SU-DHL-6 (cell line): ENCODE measurements around the gene NRTN.
A peak's percentile ranks its signal among the peaks of the same experiment; 100 is the strongest.

Experiments used
- H2AFZ ChIP-seq: fragments of 200-600 bp; sonication (generic); 2 replicates; pipeline ENCODE4 v1.6.1; 2014; ENCODE audit warnings: low read depth, mild to moderate bottlenecking, moderate library complexity, mixed read lengths, antibody characterized with exemption, low read length; ENCODE audit not compliant: severe bottlenecking
- H3F3A ChIP-seq: fragments of 200-600 bp; shearing (Covaris generic); 2 replicates; pipeline ENCODE4 v1.6.0; 2016; ENCODE audit warnings: antibody characterized with exemption, mild to moderate bottlenecking; ENCODE audit not compliant: insufficient read depth
- H3K27ac ChIP-seq: fragments of 200-600 bp; sonication (generic); 2 replicates; pipeline ENCODE4 v1.5.1; 2016; ENCODE audit warnings: low read depth, mild to moderate bottlenecking, low read length, moderate library complexity, mixed read lengths
- H3K27me3 ChIP-seq: fragments of 200-600 bp; sonication (generic), shearing (Covaris generic); 2 replicates; pipeline ENCODE4 v1.6.0; 2014; ENCODE audit warnings: mild to moderate bottlenecking, low read length
- H3K36me3 ChIP-seq: fragments of 200-600 bp; sonication (generic); 2 replicates; pipeline ENCODE4 v1.6.1; 2014; ENCODE audit warnings: mild to moderate bottlenecking, low read length, mixed read lengths
- H3K4me2 ChIP-seq: fragments of 300-600, 200-600 bp; shearing (Covaris generic), sonication (generic); 2 replicates; pipeline ENCODE4 v1.6.0; 2014; ENCODE audit warnings: low read length, low read depth, mild to moderate bottlenecking; ENCODE audit not compliant: poor library complexity, severe bottlenecking
- H3K4me3 ChIP-seq: fragments of 200-600 bp; sonication (generic); 2 replicates; pipeline ENCODE4 v1.5.1; 2014; ENCODE audit warnings: antibody characterized with exemption, low read length, mild to moderate bottlenecking, mixed read lengths; ENCODE audit not compliant: insufficient read depth, poor library complexity, severe bottlenecking
- H3K79me2 ChIP-seq: fragments of 200-600 bp; sonication (generic); 2 replicates; pipeline ENCODE4 v1.6.1; 2014; ENCODE audit warnings: mild to moderate bottlenecking, low read length, moderate library complexity; ENCODE audit not compliant: insufficient read depth
- H3K9ac ChIP-seq: fragments of 200-600 bp; sonication (generic); 2 replicates; pipeline ENCODE4 v1.7.0; 2014; ENCODE audit warnings: mild to moderate bottlenecking, low read length
- H3K9me2 ChIP-seq: fragments of 200-600 bp; sonication (generic); replicated peaks from 2 replicates; pipeline ENCODE4 v1.6.1; 2014; ENCODE audit warnings: low read length; ENCODE audit not compliant: insufficient read depth
- H3K9me3 ChIP-seq: fragments of 200-600 bp; sonication (generic); 2 replicates; pipeline ENCODE4 v1.6.1; 2014; ENCODE audit warnings: low read length, mixed read lengths; ENCODE audit not compliant: insufficient read depth
- H4K20me1 ChIP-seq: fragments of 200-600 bp; sonication (generic); 2 replicates; pipeline ENCODE4 v1.6.1; 2014; ENCODE audit warnings: low read depth, mild to moderate bottlenecking, antibody characterized with exemption, low read length, moderate library complexity, mixed read lengths
- EZH2phosphoT487 ChIP-seq: fragments of 200-600 bp; sonication (generic), shearing (Covaris generic); conservative IDR thresholded peaks from 2 replicates; pipeline ENCODE4 v1.6.1; 2018; ENCODE audit warnings: mild to moderate bottlenecking, antibody characterized with exemption, low read length, moderate library complexity, mixed read lengths
- TF ChIP-seq, protein P1 (sequence below): fragments of 200-600 bp; sonication (generic); IDR thresholded peaks from one replicate; pipeline ENCODE4 v1.5.1; 2017; ENCODE audit warnings: antibody characterized with exemption, mild to moderate bottlenecking, low read length, moderate library complexity; ENCODE audit not compliant: insufficient read depth, poor library complexity, severe bottlenecking

NRTN gene, protein sequence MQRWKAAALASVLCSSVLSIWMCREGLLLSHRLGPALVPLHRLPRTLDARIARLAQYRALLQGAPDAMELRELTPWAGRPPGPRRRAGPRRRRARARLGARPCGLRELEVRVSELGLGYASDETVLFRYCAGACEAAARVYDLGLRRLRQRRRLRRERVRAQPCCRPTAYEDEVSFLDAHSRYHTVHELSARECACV

DNA sequence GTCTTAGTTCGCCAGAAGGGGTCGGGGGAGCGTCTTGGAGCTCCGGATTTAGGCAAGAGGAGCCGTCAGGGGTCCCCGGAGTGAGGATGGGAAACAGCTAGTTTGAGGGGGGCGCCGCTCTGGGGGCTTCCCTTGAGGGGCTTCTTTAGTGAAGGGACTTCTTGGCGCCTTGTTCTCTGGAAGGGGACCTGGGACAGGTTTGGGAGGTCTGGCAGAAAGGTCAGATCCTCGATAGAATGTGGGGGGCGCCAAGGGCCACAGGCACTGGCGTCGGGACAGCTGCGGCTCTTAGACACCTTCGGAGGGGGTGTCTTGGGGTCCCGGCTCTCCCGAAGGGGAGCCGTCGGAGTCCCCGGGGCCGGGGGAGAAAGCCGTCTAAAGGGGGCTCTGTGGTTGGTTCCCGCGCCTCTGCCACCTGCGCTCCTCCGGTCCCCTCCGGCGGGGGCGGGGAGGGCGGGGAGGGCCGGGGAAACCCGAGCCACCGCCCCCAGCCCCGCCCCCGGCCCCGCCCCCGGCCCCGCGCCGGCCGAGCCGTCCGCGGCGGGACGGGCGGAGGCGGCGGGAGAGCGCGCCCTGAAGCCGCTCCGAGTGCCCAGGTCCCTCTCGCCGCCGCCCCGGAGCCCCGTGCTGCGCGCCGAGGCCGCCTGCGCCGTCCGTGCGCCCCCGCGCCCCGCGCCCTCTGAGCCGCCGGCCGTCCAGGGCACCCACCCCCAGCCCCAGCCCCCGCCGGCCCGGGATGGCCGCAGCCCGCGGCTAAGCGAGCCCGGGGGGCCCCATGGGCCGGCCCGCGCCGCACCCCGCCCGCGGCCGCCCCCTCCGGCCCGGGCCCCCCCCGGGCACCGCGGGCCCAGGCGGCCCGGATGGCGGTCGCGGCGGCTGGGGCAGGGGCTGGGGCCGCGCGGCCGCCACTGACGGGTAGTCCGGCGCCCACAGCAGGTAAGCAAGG is at the start of gene NRTN:
Gene NRTN (plus strand): TSS at position 552 of the 946 bp plus-strand sequence. CDS start 19,099 bp downstream, outside the sequence.
- Histone ChIP-seq H3K27me3 (no peaks in the 10 kb centered on the region), H2AFZ (peak within 1 kb of the TSS; percentile 77), H3K27ac (no peak within 1 kb of the TSS)

DNA sequence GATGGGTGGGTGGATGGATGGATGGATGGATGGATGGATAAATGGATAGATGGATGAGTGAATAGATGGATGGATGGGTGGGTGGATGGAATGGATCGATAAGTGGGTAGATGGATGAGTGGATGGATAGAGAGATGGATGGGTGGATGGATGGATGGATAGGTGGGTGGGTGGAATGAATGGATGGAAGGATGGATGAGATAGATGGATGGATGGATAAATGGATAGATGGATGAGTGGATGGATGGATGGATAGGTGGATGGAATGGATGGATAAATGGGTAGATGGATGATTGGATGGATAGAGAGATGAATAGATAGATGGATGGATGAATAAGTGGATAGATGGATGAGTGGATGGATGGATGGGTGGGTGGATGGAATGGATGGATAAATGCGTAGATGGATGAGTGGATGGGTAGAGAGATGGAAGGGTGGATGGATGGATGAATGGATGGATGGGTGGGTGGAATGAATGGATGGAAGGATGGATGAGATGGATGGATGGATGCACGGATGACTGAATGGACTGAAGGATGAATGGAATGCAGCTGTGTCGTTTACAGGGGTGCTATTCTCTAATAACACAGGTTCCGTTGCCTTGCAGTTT is 42.2 kb upstream of the NRTN start:
- no peak overlapping the region for H3K27ac ChIP-seq
- no peaks in the 10 kb centered on the region for H3K9me3 ChIP-seq
- no peak for TF ChIP-seq EZH2phosphoT487
- TF ChIP-seq, protein P1, sequence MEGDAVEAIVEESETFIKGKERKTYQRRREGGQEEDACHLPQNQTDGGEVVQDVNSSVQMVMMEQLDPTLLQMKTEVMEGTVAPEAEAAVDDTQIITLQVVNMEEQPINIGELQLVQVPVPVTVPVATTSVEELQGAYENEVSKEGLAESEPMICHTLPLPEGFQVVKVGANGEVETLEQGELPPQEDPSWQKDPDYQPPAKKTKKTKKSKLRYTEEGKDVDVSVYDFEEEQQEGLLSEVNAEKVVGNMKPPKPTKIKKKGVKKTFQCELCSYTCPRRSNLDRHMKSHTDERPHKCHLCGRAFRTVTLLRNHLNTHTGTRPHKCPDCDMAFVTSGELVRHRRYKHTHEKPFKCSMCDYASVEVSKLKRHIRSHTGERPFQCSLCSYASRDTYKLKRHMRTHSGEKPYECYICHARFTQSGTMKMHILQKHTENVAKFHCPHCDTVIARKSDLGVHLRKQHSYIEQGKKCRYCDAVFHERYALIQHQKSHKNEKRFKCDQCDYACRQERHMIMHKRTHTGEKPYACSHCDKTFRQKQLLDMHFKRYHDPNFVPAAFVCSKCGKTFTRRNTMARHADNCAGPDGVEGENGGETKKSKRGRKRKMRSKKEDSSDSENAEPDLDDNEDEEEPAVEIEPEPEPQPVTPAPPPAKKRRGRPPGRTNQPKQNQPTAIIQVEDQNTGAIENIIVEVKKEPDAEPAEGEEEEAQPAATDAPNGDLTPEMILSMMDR = no peak
- H3F3A ChIP-seq = no peaks in the 10 kb centered on the region
- H3K9ac ChIP-seq = no peak overlapping the region
- no peaks in the 10 kb centered on the region for H4K20me1 ChIP-seq
- H3K79me2 ChIP-seq = no peaks in the 10 kb centered on the region
- no peak overlapping the region for H2AFZ ChIP-seq
- H3K27me3 ChIP-seq = no peaks in the 10 kb centered on the region
- H3K9me2 ChIP-seq = no peaks in the 10 kb centered on the region
- no peak overlapping the region for H3K4me3 ChIP-seq
- no peaks in the 10 kb centered on the region for H3K36me3 ChIP-seq
- no peak overlapping the region for H3K4me2 ChIP-seq

More for the DNA sequence above, at the start of gene NRTN:
- no peaks in the 10 kb centered on the region for H3K9me3 ChIP-seq
- no peaks in the 10 kb centered on the region for H3F3A ChIP-seq
- peak within 1 kb of the TSS; percentile 34 for H3K9ac ChIP-seq
- H4K20me1 ChIP-seq = no peaks in the 10 kb centered on the region
- peak within 1 kb of the TSS; percentile 47 for H3K4me3 ChIP-seq
- TF ChIP-seq, protein P1 = no peak
- TF ChIP-seq EZH2phosphoT487 = no peak
- H3K9me2 ChIP-seq = no peaks in the 10 kb centered on the region
- peak within 1 kb of the TSS; percentile 73 for H3K4me2 ChIP-seq
- H3K36me3 ChIP-seq = no peaks in the 10 kb centered on the region
- H3K79me2 ChIP-seq = no peaks in the 10 kb centered on the region

DNA sequence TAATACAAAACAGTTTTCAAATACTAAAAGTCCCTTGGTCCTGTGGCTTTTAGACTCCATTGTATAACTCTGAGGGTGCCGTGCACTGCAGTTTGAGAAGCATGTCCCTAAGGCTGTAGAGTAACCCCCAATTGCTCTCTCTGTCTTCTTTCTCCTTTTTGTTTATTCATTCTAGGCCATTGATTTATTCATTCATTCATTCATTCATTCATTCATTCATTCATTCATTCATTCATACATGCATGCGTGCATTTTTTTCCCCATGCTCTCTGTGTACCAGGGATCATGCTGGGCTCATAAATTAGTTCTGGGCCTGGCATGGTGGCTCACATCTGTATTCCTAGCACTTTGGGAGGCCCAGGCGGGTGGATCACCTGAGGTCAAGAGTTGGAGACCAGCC is 39.6 kb upstream of the NRTN start:
- H2AFZ ChIP-seq = no peak overlapping the region
- H3K4me2 ChIP-seq = no peak overlapping the region
- H3K9me2 ChIP-seq = no peaks in the 10 kb centered on the region
- H3K27ac ChIP-seq = no peak overlapping the region
- no peaks in the 10 kb centered on the region for H3K27me3 ChIP-seq
- TF ChIP-seq, protein P1 = no peak
- TF ChIP-seq EZH2phosphoT487 = no peak
- H4K20me1 ChIP-seq = no peaks in the 10 kb centered on the region
- H3K4me3 ChIP-seq = no peak overlapping the region
- H3K9me3 ChIP-seq = no peaks in the 10 kb centered on the region
- no peak overlapping the region for H3K9ac ChIP-seq
- H3K36me3 ChIP-seq = no peaks in the 10 kb centered on the region
- no peaks in the 10 kb centered on the region for H3K79me2 ChIP-seq
- no peaks in the 10 kb centered on the region for H3F3A ChIP-seq
